B cell (primary cell): ENCODE data around the gene STX11.

Source experiments
- CTCF ChIP-seq: fragments of 200-600 bp; IDR thresholded peaks from one replicate; pipeline ENCODE4 v1.8.0; 2022; ENCODE audit warnings: antibody characterized with exemption, mild to moderate bottlenecking
- EZH2 ChIP-seq: IDR thresholded peaks from 2 replicates; pipeline ENCODE4 v1.6.1; 2012; ENCODE audit warnings: borderline replicate concordance, low read depth, mild to moderate bottlenecking, moderate library complexity, low read length; ENCODE audit not compliant: insufficient read depth, poor library complexity, severe bottlenecking

GRCh38 chr6:144153260-144153659 is 2.9 kb downstream of the STX11 start:
- TF ChIP-seq CTCF (no peak), EZH2 (no peak)
